HL-60 (cell line): ENCODE measurements around the gene ASB16.

Source experiments
- CTCF ChIP-seq: IDR thresholded peaks from one replicate; pipeline ENCODE4 v1.5.1; 2011; ENCODE audit warnings: low read length, control low read depth, inconsistent platforms; ENCODE audit not compliant: insufficient read depth
- GABPA ChIP-seq: IDR thresholded peaks from 2 replicates; pipeline ENCODE4 v1.6.1; 2012; ENCODE audit warnings: low read depth
- POLR2AphosphoS5 ChIP-seq: IDR thresholded peaks from 2 replicates; pipeline ENCODE4 v1.6.1; 2012; ENCODE audit warnings: low read depth
- REST ChIP-seq: IDR thresholded peaks from 2 replicates; pipeline ENCODE4 v1.6.1; 2012; ENCODE audit warnings: low read depth; ENCODE audit not compliant: insufficient replicate concordance

GRCh38 chr17:44203731-44204440 lies 33.4 kb downstream of the ASB16 start:
- peak; percentile 59 for TF ChIP-seq CTCF
- no peak for TF ChIP-seq POLR2AphosphoS5
- no peak for TF ChIP-seq GABPA
- no peak for TF ChIP-seq REST
